H1 (cell line): ENCODE measurements around the gene PTF1A.

Experiments
- CTCF ChIP-seq, 3 experiments: IDR thresholded peaks; 1 replicate in 2 of 3; 2 replicates in 1 of 3; pipeline versions ENCODE4 v1.5.1 to v1.6.1; 2011; ENCODE audit warnings: low read length in 3 of 3, mild to moderate bottlenecking in 3 of 3, inconsistent platforms in 2 of 3, low read depth in 1 of 3, moderate library complexity in 1 of 3; ENCODE audit not compliant: insufficient read depth in 1 of 3; ENCODE audit errors: control extremely low read depth in 1 of 3
- GABPA ChIP-seq: IDR thresholded peaks from 2 replicates; pipeline ENCODE4 v1.6.1; 2011; ENCODE audit warnings: mild to moderate bottlenecking, low read length, moderate library complexity, borderline replicate concordance; ENCODE audit not compliant: insufficient read depth
- TF ChIP-seq, protein P1 (sequence below): IDR thresholded peaks from 2 replicates; pipeline ENCODE4 v1.6.1; 2012; ENCODE audit warnings: inconsistent platforms

DNA sequence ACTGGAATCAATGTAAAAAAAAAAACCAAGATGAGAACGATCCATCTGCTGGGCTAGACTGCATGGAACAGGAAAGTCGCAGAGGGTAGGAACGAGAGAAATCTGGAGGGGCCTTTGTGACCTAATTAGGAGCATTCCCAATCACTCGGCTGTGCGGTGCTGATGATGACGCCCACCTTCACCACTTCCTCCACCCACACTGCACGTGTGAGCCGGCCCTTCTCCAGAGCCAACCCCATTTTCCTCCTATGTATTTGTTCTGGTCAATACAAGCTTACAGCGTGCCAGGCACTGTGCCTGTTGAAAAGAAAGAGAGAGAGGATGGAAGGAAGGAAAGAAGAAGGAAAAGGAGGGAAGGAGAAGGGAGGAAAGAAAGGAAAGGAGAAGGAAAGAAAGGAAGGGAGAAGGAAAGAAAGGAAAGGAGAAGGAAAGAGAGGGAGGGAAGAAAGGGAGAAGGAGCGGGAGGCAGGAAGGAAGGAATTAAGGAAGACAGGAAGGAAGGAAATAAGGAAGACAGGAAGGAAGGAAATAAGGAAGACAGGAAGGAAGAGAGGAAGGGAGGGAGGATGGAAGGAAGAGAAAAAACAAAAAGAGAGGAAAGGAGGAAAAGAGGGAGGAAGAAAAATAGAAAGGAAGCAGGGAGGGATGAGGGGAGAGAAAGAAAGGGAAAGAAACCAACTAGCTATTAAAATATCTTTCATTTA is 35.5 kb upstream of the PTF1A start:
- TF ChIP-seq CTCF (IDR thresholded peaks at IDR 0.05; ENCODE audit: control extremely low read depth in 1 of 3, insufficient read depth in 1 of 3, low read depth in 1 of 3, low read length in 3 of 3) (no peak), GABPA (no peak)
- TF ChIP-seq, protein P1, sequence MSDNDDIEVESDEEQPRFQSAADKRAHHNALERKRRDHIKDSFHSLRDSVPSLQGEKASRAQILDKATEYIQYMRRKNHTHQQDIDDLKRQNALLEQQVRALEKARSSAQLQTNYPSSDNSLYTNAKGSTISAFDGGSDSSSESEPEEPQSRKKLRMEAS: no peak
